T-helper 2 cell (primary cell): ENCODE measurements around the gene LAMB4.

Experiments used
- DNase-seq, 5 experiments: peaks; one replicate each; pipeline versions ENCODE4 v3.0.0 to v3.0.0-alpha.2; 2012 to 2022

Gene LAMB4

DNA sequence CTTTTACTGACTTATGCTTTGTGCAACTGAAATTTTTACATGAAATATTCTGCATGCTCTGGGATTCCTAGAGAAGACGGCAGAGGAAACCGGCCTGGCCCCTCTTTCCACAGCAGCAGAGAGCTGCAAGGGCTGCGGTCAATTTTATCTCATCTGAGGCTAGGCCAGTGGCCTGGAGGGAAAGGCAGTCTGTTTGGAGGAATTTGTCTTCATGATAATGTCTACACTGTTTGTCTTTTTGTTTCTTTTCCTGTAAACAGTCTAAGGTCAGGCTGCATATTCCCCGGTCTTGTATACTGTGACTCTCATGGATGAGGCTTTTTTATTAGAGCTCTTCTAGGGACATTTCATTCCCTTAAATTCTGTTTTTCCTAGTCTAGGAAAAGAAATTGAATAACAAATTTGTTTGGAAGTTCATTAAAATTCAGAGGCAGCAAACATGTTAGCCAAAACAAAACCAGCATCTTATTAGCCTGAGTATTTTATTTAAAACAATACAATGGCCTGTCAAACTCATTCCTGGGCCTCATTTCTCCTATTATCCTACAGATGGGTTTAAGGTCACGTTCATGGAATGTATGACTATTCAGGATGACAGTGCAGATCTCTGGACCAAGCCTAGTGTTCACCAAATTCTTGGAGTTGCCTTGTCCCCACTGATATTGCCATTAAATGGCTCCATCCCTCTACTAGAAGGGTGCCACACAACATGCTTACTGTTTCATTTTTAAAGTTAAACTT is 26.4 kb downstream of the LAMB4 start:
- DNase-seq, result no peak

DNA sequence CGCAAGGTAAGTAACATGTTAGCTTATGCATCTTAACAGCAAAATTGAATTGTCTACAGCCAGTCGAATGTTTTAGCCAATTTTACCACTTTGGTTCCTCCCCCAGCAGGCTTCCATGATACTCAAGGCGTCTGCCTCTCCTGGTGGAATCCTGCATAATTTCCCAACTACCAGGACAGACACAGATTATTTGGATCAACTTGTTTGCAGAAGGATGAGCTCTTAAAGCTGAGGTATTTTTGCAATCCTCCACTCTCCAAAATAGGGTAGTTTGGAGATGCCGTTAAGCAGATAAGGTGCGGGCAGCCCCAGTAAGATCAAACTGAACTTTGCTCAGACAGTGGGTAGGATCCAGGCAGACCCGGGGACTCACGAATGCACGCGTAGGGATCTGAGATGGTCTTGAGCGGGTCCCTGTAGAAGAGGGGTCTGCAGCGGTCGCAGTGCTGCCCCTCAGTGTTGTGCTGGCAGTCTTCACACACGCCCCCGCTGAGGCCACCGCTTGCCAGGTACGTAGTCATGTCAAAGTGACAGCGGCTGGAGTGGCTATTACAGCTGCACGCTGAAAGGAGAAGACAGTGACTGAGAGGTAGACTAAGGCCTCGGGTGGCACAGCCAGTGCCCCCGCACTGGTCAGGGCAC is 27.4 kb downstream of the LAMB4 start:
- DNase-seq, result no peak

DNA sequence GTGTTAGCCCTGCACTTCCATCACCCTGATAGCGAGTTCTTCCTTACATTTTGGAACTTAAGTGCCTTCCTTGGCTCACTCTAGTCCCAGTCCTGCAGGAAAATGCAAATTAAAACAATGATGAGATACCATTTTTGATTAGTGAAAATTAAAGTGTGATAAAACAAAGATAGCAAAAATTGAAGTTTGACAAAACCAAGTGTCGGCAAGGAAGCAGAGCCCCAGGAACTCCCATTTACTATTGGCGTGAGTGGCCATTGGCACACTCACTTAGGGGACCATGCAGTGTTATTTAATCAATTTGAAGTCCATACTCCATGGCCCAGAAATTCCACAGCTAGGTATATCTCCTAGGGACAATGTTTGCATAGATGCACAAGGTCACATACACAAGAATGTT is 28.4 kb downstream of the LAMB4 start:
- DNase-seq, result no peak

DNA sequence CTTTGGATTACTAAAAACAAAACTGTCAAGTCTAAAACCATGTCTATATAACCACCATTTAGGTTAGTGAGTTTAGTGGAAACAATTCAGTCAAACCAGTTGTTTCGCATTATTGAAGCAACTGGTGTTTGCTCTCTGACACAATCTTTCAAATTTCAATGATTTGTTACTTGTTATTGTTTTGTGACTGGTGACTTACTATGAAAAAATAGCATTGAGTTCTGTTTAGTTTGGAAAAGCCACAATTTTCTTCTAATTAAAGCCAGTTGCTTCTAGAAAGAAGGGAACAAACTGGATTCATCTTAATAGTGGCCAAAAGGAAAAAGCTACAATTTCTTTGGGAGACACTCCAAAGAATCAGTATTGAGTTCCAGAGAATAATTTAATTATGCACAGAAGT is 30.4 kb downstream of the LAMB4 start:
- DNase-seq, result peak in 1 of 5 experiments; percentile 6

DNA sequence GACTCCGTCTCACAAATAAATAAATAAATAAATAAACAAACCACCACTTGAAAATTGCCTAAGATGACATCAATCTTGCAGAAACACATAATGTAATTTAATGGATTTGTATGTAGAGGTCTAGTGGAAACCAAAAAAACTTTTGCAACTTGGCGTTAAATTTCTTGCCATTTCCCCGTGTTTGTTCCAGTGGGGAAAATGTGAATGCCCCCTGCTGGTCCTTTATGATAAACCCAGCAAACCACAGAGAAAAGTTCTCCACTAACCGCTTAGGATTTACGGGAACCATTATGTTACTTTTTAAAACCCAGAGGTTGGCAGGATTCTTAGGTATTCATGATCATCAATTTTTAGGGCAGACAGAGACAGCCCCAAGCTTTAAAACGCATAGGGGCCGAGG is 32.5 kb downstream of the LAMB4 start:
- no peak for DNase-seq

DNA sequence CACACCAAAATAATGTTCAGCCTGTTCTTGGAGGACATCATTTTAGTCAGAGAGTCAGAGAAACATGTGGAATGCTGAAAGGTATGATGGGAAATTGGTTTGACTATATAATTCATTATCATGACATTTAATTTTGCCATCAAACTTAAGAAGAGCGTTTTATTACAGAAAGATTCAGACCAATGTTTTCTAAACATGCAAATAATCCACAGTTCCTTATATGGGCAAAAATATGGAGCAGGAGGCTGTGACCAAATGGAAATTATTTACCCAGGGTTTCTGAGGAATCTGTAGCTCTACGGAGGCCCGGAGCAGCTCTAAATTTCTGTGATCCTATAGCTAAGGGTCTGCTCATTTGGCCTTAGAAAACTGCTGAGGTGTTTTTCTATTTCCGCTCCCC is 33.2 kb downstream of the LAMB4 start:
- no peak for DNase-seq

DNA sequence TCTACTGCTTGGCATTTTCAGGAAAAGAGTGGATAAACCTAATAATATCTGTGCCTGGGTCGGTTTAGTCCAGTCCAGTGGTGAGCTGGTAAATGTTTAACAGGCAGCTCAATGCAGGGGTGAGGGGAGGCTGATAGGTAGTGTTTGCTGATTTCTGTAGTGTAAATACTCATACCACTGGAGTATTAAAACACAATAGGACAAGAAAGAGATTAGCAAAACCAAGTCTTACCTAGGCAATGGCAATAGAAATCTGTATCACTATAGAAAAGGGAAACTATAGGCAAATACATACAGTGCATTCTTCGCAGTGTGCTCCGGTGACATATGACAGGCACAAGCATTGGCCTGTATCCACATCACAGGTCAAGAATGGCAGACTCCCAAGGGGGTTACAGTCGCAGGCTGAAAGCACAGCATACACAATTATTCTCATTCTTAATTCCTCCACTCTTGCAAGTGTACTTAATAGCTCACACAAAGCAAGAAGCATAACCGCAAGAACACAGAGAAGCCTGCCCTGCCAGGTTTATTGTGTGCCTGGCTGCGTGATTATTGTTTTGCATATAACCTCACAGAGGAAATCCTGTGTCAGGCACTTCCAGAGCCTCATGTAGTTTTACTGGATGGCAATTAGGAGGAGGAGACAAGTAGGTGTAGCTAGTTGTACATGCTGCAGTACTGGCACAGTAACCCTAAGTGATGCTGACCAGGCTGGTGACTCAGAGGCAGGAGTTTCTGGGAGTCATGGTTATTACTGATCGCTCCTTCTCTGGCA is 35.0 kb downstream of the LAMB4 start:
- no peak for DNase-seq

DNA sequence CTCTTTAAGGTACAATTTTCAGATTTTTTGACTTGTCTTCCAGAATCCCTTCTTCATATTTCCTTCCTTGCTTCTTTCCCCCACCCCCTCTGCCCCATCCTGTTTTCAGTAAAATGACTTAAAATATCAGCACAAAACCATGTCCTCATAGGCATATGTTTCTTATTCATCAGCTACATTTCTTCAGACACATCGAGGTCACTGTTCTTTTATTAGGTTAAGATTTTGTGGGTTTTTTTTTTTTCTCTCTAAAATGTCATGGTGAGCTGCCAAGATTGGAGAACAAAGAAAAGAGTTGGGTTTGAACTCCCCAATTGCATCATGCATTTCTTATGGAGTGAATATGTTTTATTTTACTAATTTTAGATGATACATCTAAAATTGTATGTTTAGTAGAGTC is 35.8 kb downstream of the LAMB4 start:
- DNase-seq, result no peak

DNA sequence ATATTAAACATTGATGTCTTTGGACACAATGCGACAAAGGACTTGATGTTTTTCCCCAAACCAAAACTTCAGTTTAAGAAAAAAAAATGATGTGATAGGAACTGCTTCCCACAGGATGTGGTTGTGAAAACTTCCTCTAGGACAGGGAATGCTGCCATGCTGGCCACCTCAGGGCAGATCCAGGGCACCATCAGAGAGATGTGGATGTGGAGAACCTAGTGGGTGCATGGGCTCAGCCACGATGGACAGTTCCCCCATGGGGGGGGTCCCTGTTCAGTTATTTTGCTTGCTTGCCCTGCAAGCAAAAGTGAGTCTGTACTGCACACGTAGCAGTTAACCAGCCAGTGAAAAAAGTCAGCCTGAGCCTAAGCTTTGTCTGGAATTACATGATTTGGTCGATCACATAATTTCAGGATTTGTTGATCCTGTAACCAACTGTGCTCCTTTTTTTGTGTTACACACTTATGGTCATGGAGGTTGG is 36.3 kb downstream of the LAMB4 start:
- no peak for DNase-seq

DNA sequence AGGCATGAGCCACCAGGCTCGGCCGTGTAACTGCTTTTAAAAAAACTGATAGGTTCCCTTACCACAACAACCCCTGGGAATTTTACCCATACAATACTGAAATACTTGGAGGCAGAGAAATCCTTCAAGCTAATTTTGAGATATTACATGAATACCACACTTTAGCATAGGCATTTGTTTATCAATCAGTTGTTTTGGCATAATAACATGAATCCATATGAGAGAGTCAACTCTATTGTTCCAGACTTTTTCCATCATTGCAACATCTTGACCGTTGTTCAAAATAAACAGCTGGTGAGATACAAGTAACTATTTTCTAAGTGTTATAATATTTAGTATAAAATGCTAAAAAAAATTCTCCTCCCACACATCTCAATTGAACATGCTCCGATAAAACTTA is 36.8 kb downstream of the LAMB4 start:
- DNase-seq, result no peak

DNA sequence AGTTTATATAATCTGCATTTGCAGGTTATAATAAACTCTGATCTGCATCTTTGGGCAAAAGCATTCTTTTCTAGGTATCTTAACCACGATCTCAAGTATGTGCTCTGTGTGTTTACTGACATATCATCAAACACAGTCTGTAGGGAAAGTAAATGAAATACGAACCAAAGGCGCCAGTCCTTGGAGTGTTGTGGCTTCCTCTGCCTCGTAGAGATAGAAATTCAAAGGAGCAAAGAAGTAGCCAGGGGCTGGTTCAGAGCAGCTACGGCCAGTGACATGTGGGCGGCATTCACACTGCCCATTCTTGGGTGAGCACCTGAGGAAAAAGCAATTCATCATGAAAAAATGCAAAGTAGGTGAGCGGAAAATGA is 38.7 kb downstream of the LAMB4 start:
- DNase-seq, result no peak

DNA sequence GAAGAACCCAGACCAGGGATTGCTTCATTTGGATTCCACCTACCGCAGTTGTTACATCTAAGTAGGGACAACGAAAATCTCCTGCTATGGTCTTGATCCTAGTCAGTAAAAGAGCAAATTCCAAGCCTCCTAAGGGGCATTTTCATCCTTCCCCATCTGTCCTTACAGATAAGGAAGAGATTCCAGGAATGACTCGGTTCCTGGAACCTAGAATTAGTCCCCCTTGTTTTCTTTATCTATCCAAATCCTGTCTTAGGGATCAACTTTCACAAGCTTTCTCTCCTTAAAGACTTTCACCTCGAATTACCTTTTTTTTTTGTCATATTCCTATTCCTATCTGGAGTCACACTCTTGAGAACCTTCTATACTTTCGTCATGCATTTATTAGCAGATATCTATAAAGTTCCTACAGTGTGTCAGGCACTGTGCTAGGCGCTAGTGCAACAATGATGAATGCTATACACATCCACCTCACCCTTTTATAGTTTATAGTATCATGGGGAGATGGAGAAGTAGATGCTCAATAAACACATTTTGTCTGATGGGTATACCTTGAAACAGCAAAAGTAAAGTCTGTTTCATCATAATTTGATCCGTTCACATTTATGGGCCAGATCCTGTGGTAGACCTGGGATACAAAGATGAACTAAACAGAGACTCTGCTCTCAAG is 39.2 kb downstream of the LAMB4 start:
- DNase-seq, result no peak

DNA sequence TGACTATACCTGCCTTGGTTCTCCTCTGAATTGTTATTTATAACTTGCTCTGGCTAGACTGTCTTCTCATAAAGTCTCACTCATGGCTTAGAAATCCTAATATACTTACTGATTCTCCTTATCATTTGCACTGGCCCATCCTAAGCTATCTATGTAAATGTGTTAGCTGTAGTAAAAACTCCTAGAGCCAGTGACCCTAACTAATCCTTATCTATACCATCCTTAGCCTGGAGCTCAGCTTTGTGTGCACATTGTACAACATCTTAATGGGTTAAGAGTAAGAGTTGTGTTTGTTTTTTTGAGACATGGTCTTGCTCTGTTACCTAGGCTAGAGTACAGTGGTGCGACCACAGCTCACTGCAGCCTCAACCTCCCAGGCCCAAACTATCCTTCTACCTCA is 40.8 kb downstream of the LAMB4 start:
- no peak for DNase-seq

DNA sequence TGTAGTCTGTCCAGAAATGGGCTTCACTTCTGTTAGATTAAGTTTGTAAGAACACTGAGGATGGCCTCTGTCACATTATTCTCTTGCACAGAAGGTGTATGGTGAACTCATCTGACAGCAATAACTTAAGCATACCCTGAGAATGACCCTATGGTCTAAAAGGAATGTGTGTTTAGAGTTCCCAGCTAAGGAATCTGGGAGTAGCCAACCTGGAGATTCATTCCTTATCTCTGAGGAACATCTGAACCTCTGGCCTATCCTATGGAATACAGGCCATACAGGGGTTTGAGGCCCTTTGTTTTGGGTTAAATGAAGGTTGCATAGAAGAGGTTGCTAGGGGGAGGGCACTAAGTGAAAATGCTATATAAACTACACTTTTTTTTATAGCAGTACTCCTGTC is 41.4 kb downstream of the LAMB4 start:
- DNase-seq, result no peak

DNA sequence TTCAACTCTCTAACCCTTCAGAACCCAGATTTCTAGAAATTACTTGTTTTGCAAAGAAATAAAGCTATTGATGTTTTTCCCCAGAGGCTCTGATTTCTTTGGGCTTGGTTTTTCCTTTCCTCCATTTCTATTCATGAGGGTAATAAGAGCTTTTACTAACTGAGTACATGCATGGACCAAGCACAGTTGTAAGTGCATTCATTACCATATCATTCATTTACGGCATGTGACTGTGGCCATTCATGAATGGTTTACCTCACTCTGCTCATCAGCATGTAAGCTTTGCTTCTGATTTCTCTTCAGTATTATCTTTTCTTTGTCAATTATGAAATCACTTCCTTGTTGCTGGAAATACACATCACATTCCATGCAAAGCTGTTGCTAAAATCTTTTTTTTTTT is 42.4 kb downstream of the LAMB4 start:
- DNase-seq, result no peak

DNA sequence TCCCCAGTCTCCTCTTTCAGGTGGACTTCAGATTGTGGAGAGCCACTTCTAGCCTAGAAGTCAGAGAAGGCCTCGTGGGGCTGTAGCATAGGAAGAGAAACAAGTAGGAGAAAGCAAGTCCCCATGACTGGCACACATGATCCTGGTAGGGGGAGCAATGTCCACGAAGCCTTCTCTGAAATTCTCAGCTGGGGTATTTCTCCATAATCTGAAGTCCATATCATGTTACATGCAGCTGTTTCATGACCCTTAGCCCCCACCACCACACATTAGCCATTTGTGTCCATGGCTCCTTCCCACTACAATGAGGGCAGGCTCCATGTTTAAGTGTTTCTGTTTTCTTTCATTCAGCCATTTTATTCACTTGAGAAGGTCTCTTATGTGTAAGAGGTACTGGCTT is 43.2 kb downstream of the LAMB4 start:
- DNase-seq, result no peak

DNA sequence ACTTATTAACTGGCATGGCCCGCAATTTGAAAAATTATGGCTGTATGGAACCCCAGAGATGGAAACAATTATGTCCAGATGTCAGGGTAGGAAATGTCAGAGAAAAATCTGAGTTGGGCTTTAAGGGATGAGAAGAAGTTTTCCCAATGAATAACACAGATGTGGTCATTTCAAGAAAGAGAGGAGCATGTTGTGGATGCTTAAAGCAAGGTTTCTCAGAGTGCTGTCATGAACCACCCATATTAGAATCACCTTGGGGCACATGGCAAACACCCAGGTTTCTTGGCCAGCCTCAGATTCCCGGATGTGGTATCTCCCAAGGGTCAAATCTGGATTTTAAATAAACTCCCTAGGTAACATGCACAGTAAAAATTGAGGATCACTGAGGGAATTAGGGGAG is 43.6 kb downstream of the LAMB4 start:
- no peak for DNase-seq

DNA sequence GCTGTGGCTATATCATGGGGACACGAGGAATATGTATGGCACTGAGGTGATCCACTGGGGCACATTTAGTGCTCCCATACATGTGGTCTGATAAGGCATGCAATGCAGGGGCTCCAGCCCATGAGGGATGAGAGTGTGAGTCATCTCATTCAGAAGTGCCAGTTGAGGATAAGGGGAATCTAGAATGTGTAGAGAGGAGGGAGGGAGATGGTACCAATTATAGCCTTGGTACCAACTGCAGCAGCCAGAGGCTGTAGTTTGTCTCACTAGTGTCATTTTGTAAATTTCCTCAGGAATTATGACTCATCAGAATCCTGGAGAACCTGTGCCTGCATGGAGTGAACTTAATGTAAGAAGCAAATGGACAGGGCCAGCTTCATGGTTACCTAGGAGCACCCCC is 46.2 kb downstream of the LAMB4 start:
- DNase-seq, result no peak

DNA sequence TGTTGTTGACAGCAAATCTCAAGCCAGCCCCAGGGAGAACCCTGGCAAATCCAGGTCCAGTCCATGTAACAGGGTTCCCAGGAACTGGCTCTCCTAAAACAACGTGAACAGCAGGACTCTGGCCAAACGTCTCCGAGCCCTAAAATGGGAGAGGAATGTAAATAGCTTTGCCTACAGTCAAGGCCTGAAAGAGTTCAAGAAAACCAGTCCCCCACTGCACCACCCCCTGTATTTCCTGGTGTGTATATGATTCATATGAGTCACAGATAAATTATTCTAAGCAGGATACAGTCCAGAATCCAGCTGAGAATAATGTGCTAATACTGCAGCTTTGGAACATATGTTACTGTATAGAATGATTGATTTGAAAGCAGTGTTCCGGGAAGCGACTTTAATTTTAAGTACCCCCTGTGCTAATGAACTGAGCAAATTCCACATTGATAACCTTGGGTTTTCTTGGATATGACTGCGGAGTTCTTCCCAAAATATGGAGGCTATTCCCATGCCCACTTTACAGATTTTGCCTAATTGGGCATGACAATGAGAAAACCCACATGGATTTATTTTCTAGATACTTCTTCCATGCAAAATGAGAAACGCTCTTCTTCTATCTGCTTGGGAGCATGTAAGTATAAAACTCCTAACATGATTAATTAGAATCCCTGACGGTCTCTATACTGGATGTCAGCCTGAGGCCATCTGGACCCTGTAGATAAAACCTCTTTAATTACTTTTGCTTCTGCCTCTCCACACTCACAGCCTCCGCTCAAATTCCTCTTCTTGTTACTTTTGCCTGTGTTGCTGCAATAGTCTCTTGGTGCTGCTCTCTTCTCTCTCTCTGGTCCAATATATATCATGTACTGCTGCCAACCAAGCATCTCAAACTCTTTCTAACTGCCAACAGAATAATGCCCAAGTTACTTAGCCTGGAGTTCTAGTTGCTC is 50.2 kb downstream of the LAMB4 start:
- no peak for DNase-seq

DNA sequence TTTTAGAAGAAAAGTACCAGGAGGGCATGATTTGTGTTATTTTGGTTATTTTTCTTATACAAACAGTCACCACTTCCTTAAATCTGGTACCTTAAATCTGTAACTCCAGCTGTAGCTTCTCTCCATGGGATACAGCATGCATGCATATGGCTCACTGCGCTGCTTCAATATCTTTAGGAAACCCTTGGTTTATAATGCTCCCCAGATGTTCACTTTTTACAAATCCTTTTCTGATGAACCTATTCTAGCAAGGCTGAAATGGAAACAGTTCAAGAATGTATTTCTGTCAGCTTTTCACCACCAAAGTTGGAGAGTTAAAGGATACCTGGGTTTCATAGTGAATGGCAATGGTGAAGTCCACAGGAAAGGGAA is 50.9 kb downstream of the LAMB4 start:
- no peak for DNase-seq

DNA sequence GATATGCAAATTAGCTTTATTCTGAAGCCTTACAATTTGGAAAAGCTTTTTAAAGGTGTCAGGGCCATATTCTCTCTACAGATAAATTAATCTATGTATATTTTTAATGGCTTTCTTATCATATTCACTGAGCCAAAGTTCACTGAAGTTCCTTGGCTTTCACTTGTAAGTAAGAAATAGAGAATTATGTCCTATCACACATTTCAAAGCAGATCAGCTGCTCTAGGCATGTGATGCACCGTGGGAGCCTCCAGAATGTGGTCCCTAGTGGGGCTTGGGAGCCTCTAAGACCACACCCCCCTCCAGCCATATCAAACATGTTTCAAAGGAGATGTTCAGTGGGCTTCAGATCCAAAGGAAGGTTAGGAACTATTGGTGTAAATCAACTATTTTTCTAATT is 51.5 kb downstream of the LAMB4 start:
- no peak for DNase-seq

DNA sequence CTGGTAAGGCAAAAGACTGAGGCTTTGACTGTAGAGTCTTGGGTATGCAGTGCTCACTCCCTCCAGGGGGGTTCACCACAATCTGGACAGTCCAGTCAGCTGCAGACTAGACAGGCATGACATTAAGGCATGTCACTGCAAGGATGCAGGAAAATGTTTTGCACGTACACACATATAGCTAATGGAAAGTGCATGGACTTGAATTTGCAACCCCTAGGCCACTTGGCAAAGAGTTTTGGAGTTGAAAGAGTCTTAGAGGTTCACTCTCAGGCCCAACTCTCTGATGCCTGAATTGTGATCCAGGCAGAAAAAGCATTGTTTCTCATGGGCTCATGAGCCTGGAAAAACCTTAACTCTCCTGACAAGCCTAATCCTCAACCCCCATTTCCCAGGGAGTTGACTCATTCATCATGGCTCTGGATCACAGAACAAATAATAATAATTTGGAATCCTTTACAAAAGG is 51.9 kb downstream of the LAMB4 start:
- DNase-seq, result no peak
